HEK293 (cell line): Measurements from ENCODE around the gene SPOCK1.
A peak's percentile ranks its signal among the peaks of the same experiment; 100 is the strongest.

Experiments
- CTCF ChIA-PET: fragments of 350-600 bp; formaldehyde crosslinking; extraction: SDS; loops from one replicate; lab custom pipeline; 2021; ENCODE audit warnings: antibody characterized with exemption; lab: Yijun Ruan, JAX
- POLR2A ChIA-PET: fragments of 300-600 bp; formaldehyde crosslinking; extraction: SDS; loops from one replicate; lab custom pipeline; 2020; ENCODE audit warnings: antibody characterized with exemption, inconsistent platforms; lab: Yijun Ruan, JAX
- H3K27ac ChIP-seq: fragments of 200-500 bp; sonication (Bioruptor generic); 2 replicates; pipeline ENCODE4 v1.5.1; 2014; ENCODE audit warnings: low read depth, low read length, control low read depth, inconsistent platforms; ENCODE audit errors: extremely low read depth
- H3K36me3 ChIP-seq, 2 experiments: fragments of 200-500 bp in 1 of 2; sonication (Bioruptor generic) in 1 of 2; 1 replicate in 1 of 2; 2 replicates in 1 of 2; pipeline ENCODE4 v1.5.1; 2014 to 2017; ENCODE audit warnings: inconsistent platforms in 2 of 2, low read length in 2 of 2; ENCODE audit not compliant: control insufficient read depth in 2 of 2, insufficient read depth in 1 of 2
- H3K4me1 ChIP-seq: fragments of 200-500 bp; sonication (Bioruptor generic); 2 replicates; pipeline ENCODE4 v1.5.1; 2014; ENCODE audit warnings: mild to moderate bottlenecking, low read length, inconsistent platforms; ENCODE audit not compliant: control insufficient read depth, insufficient read depth
- H3K4me3 ChIP-seq: 2 replicates; pipeline ENCODE4 v1.5.1; 2011; ENCODE audit warnings: low read depth, mild to moderate bottlenecking, control low read depth, low read length, moderate library complexity
- H3K9me3 ChIP-seq: fragments of 200-500 bp; sonication (Bioruptor generic); 2 replicates; pipeline ENCODE4 v1.5.1; 2014; ENCODE audit warnings: low read depth, low read length, inconsistent platforms; ENCODE audit not compliant: control insufficient read depth, insufficient read depth
- GLIS1 ChIP-seq: fragments of 450-650 bp; formaldehyde crosslinking; IDR thresholded peaks from 2 replicates; pipeline ENCODE4 v1.5.1; 2016; ENCODE audit warnings: missing biosample characterization, missing genetic modification characterization
- WT1 ChIP-seq: fragments of 450-650 bp; formaldehyde crosslinking; IDR thresholded peaks from 2 replicates; pipeline ENCODE4 v1.5.1; 2016; ENCODE audit warnings: missing biosample characterization, missing genetic modification characterization
- ZNF132 ChIP-seq: fragments of 450-650 bp; formaldehyde crosslinking; IDR thresholded peaks from 2 replicates; pipeline ENCODE4 v1.5.1; 2017; ENCODE audit warnings: missing biosample characterization, missing genetic modification characterization, borderline replicate concordance
- ZNF184 ChIP-seq: fragments of 450-650 bp; IDR thresholded peaks from 2 replicates; pipeline ENCODE4 v1.5.1; 2018; ENCODE audit warnings: missing biosample characterization, mild to moderate bottlenecking, missing genetic modification characterization
- ZNF24 ChIP-seq: fragments of 450-650 bp; formaldehyde crosslinking; IDR thresholded peaks from 2 replicates; pipeline ENCODE4 v1.5.1; 2016; ENCODE audit warnings: missing biosample characterization, missing genetic modification characterization
- ZNF600 ChIP-seq: fragments of 450-650 bp; formaldehyde crosslinking; IDR thresholded peaks from 2 replicates; pipeline ENCODE4 v1.5.1; 2016; ENCODE audit warnings: missing biosample characterization, missing genetic modification characterization
- ZNF623 ChIP-seq: fragments of 450-650 bp; formaldehyde crosslinking; IDR thresholded peaks from 2 replicates; pipeline ENCODE4 v1.5.1; 2016; ENCODE audit warnings: missing biosample characterization, missing genetic modification characterization
- ZNF701 ChIP-seq: fragments of 450-650 bp; formaldehyde crosslinking; IDR thresholded peaks from 2 replicates; pipeline ENCODE4 v1.5.1; 2016; ENCODE audit warnings: missing biosample characterization, missing genetic modification characterization
- ZNF785 ChIP-seq: fragments of 450-650 bp; formaldehyde crosslinking; IDR thresholded peaks from 2 replicates; pipeline ENCODE4 v1.5.1; 2016; ENCODE audit warnings: missing biosample characterization, missing genetic modification characterization
- ZNF830 ChIP-seq: fragments of 450-650 bp; IDR thresholded peaks from 2 replicates; pipeline ENCODE4 v1.5.0; 2018; ENCODE audit warnings: missing biosample characterization, missing genetic modification characterization, low read depth, mild to moderate bottlenecking, moderate library complexity
- ZXDB ChIP-seq: fragments of 450-650 bp; formaldehyde crosslinking; IDR thresholded peaks from 2 replicates; pipeline ENCODE4 v1.5.1; 2016; ENCODE audit warnings: missing biosample characterization, missing genetic modification characterization
- TF ChIP-seq, protein P1 (sequence below): fragments of 450-650 bp; formaldehyde crosslinking; IDR thresholded peaks from 2 replicates; pipeline ENCODE4 v1.5.1; 2016; ENCODE audit warnings: missing biosample characterization, missing genetic modification characterization
- TF ChIP-seq, protein P2 (sequence below): fragments of 450-650 bp; formaldehyde crosslinking; IDR thresholded peaks from 2 replicates; pipeline ENCODE4 v1.5.1; 2016; ENCODE audit warnings: missing biosample characterization, missing genetic modification characterization
- TF ChIP-seq, protein P3 (sequence below): IDR thresholded peaks from 2 replicates; pipeline ENCODE4 v1.6.1; 2011; ENCODE audit warnings: mild to moderate bottlenecking, low read depth, low read length, borderline replicate concordance
- TF ChIP-seq, protein P4 (sequence below): fragments of 450-650 bp; formaldehyde crosslinking; conservative IDR thresholded peaks from 2 replicates; pipeline ENCODE4 v1.5.1; 2016; ENCODE audit warnings: low read depth, missing biosample characterization, missing genetic modification characterization

SPOCK1 gene

DNA sequence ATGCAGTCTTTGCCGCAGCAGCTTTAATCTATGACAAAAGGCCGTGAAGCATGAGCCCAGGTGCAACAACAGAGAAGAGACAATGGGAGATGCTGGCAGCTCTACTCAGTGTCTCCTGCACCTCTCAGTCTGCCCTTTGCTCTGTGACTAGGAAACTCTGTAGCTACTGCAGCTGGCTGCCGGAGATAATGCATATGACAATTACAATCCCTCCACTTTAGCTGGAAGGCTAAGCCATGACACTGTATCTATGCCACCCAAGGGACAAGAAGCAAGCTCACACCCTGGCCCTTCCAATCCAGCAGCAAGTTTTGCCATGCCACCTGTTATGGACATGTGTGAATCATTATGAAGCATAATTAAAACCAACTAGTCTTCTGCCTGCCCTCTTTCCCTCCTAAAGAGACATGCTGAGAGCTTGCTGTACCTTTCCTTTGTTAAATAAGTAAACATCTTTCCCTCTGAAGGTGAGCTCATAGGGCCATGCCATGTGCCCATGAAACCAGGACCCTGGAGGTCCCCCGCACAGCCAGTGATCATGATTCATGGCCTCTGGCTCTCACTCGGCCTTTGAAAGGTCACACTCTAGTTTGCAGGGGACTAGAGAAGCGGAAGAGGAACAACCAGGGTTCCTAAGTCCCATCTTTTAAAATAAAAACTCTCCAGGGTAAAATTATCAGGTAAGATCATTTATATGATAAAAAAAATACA, 219.4 kb downstream of the SPOCK1 start:
- Histone ChIP-seq H3K36me3 (no peaks in the 10 kb centered on the region), H3K9me3 (no peaks in the 10 kb centered on the region), H3K27ac (no peak overlapping the region), H3K4me1 (no peaks in the 10 kb centered on the region), H3K4me3 (no peak overlapping the region)
- POLR2A ChIA-PET = no interaction called here
- CTCF ChIA-PET = interaction anchor here (2.6 kb wide), 1 partner anchor 41 kb away, joined by 8 read pairs; no protein-coding TSS in a partner anchor
- TF ChIP-seq GLIS1 (tag by site-specific recombination) = peak; percentile 53
- TF ChIP-seq ZNF785 (tag by site-specific recombination) = no peak

DNA sequence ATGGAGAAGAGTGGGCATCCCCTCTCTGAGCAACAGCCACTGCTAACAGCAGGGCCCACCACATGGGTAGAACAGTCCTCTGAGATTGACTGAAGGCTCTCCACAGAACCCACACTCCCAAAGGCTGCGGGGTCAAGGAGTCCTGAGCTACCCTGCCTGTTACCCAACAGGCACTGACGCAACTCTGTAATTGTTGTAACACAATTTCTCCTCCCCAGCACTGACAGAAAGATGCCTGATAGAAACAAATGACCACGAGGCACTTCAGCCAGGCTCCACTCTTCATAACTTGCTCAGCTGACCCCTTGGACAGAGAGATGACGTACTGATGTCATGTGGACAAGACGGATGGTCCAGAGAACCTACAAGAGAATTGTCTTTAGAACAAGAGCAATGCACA, 220.7 kb downstream of the SPOCK1 start:
- no peaks in the 10 kb centered on the region for H3K36me3 ChIP-seq
- no peak overlapping the region for H3K4me3 ChIP-seq
- no peaks in the 10 kb centered on the region for H3K4me1 ChIP-seq
- no peaks in the 10 kb centered on the region for H3K9me3 ChIP-seq
- CTCF ChIA-PET = no interaction called here
- POLR2A ChIA-PET = no interaction called here
- TF ChIP-seq ZNF830 (tag by site-specific recombination) = no peak
- no peak for TF ChIP-seq ZNF600 (tag by site-specific recombination)
- TF ChIP-seq, protein P1, sequence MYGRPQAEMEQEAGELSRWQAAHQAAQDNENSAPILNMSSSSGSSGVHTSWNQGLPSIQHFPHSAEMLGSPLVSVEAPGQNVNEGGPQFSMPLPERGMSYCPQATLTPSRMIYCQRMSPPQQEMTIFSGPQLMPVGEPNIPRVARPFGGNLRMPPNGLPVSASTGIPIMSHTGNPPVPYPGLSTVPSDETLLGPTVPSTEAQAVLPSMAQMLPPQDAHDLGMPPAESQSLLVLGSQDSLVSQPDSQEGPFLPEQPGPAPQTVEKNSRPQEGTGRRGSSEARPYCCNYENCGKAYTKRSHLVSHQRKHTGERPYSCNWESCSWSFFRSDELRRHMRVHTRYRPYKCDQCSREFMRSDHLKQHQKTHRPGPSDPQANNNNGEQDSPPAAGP = no peak
- TF ChIP-seq, protein P2, sequence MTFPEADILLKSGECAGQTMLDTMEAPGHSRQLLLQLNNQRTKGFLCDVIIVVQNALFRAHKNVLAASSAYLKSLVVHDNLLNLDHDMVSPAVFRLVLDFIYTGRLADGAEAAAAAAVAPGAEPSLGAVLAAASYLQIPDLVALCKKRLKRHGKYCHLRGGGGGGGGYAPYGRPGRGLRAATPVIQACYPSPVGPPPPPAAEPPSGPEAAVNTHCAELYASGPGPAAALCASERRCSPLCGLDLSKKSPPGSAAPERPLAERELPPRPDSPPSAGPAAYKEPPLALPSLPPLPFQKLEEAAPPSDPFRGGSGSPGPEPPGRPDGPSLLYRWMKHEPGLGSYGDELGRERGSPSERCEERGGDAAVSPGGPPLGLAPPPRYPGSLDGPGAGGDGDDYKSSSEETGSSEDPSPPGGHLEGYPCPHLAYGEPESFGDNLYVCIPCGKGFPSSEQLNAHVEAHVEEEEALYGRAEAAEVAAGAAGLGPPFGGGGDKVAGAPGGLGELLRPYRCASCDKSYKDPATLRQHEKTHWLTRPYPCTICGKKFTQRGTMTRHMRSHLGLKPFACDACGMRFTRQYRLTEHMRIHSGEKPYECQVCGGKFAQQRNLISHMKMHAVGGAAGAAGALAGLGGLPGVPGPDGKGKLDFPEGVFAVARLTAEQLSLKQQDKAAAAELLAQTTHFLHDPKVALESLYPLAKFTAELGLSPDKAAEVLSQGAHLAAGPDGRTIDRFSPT (tag by site-specific recombination) = no peak
- TF ChIP-seq, protein P3, sequence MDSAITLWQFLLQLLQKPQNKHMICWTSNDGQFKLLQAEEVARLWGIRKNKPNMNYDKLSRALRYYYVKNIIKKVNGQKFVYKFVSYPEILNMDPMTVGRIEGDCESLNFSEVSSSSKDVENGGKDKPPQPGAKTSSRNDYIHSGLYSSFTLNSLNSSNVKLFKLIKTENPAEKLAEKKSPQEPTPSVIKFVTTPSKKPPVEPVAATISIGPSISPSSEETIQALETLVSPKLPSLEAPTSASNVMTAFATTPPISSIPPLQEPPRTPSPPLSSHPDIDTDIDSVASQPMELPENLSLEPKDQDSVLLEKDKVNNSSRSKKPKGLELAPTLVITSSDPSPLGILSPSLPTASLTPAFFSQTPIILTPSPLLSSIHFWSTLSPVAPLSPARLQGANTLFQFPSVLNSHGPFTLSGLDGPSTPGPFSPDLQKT = no peak
- TF ChIP-seq ZXDB = no peak
- TF ChIP-seq ZNF184 = no peak
- no peak for TF ChIP-seq ZNF701 (tag by site-specific recombination)
- TF ChIP-seq, protein P4, sequence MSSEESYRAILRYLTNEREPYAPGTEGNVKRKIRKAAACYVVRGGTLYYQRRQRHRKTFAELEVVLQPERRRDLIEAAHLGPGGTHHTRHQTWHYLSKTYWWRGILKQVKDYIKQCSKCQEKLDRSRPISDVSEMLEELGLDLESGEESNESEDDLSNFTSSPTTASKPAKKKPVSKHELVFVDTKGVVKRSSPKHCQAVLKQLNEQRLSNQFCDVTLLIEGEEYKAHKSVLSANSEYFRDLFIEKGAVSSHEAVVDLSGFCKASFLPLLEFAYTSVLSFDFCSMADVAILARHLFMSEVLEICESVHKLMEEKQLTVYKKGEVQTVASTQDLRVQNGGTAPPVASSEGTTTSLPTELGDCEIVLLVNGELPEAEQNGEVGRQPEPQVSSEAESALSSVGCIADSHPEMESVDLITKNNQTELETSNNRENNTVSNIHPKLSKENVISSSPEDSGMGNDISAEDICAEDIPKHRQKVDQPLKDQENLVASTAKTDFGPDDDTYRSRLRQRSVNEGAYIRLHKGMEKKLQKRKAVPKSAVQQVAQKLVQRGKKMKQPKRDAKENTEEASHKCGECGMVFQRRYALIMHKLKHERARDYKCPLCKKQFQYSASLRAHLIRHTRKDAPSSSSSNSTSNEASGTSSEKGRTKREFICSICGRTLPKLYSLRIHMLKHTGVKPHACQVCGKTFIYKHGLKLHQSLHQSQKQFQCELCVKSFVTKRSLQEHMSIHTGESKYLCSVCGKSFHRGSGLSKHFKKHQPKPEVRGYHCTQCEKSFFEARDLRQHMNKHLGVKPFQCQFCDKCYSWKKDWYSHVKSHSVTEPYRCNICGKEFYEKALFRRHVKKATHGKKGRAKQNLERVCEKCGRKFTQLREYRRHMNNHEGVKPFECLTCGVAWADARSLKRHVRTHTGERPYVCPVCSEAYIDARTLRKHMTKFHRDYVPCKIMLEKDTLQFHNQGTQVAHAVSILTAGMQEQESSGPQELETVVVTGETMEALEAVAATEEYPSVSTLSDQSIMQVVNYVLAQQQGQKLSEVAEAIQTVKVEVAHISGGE (tag by site-specific recombination) = no peak
- no peak for TF ChIP-seq WT1 (tag by site-specific recombination)
- TF ChIP-seq ZNF623 (tag by site-specific recombination) = no peak
- H3K27ac ChIP-seq = no peak overlapping the region

DNA sequence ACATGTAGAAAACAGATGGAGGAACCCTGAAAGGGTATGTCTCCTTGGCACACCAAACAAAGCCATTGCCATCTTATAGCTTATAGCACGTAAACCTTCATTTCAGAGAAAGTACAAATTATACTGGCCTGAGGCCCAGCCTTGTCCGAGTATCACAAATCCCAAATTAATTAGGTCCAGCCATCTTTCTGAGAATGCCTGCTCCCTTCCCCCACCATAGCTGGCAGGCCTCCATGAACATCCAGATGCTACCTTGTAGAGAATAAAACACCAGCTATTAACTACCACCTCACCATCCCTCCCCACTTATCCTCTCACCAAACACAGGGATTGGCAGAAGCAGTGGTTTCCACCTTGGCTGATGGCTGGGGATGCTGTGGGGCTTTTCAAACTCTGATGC, 224.0 kb downstream of the SPOCK1 start:
- TF ChIP-seq ZNF132 (tag by site-specific recombination) = no peak
- no peak for TF ChIP-seq ZNF24 (tag by site-specific recombination)
- Histone ChIP-seq H3K4me3 (no peak overlapping the region), H3K9me3 (no peaks in the 10 kb centered on the region), H3K4me1 (no peaks in the 10 kb centered on the region), H3K27ac (no peak overlapping the region), H3K36me3 (no peaks in the 10 kb centered on the region)
- ChIA-PET POLR2A (no interaction called here), CTCF (interaction anchor here (0.8 kb wide), 2 partner anchors 22 to 70 kb away, joined by 3 to 4 read pairs; no protein-coding TSS in a partner anchor)
